Measurements from ENCODE around the gene HOGA1. TPM values are rescaled to one million over a fixed set of nuclear protein-coding genes. Genes with fewer than 3 reads are reported as not detected.
"Not testable (repeated sequence)": the region's sequence is repeated elsewhere in the genome, so short reads cannot be mapped to it uniquely, and the experiment has no call there.

The HOGA1 gene
- total RNA-seq, 2 experiments from 2014 or later, result not detected

- Mint-ChIP-seq H3K4me3 (no peak overlapping the region), H3K27me3 (no peaks in the 10 kb centered on the region), H3K27ac (no peak overlapping the region), H3K4me1 (peaks cover 15% of the 10 kb centered on the region), H3K36me3 (peaks cover 10% of the 10 kb centered on the region), H3K9me3 (no peaks in the 10 kb centered on the region)
- DNase-seq, result no peak
- POLR2A ChIA-PET, result interaction anchor here (0.6 kb wide), 1 partner anchor 58 kb away, joined by 3 read pairs; no protein-coding TSS in a partner anchor
- ATAC-seq (ENCODE audit: low read depth), result no peak
Measured at GRCh38 chr10:97647556-97647955, 63.4 kb downstream of the HOGA1 start.

DNA sequence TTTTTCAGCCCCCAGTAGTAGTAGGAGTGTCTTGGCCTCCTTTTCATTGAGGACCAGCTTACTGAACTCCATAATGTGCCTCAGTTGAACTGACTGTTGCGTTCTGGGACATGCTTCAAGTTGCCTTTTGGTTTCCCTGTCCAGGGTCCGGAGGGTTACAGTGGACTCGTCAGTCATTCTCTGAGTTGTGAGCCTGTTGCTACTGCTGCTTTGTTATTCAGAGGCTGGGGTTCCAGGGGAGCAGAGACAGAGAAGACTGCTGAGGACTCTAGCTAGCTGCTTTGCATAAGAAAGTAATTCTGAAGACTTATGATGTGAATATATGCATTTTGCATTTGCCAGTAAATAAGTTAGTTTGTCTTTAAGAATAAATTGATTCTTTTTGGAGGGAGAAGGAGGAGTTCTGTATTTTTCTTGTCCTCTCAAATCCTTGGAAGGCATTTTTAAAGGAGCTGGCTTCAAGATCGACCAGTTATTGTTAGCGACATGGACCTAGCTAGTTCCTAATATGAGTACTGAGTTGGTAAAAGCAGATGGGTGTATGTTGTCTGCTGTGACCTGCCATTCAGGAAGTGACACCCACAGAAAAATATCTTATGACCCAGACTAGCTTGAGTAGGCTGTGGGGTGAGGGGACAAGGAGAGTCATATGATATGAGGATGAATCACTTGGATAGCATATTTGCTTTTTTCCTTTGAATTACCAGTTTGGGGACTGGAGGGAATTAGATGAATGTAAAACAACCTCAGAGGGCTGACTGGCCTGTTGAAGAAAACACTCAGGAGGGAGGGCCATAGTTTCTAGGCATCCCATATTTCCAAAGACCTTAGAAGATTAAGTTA lies 64.6 kb downstream of the HOGA1 start:
- peaks cover 17% of the 10 kb centered on the region for H3K36me3 Mint-ChIP-seq
- H3K4me3 Mint-ChIP-seq, result peak overlapping the region; percentile 1
- H3K27me3 Mint-ChIP-seq, result no peaks in the 10 kb centered on the region
- H3K9me3 Mint-ChIP-seq, result no peaks in the 10 kb centered on the region
- peaks cover 14% of the 10 kb centered on the region for H3K4me1 Mint-ChIP-seq
- H3K27ac Mint-ChIP-seq, result peak overlapping the region; percentile 50
- DNase-seq, result no peak
- POLR2A ChIA-PET, result interaction anchor here (1.1 to 1.6 kb wide), 4 partner anchors 9 to 38 kb away, joined by 3 to 9 read pairs (median 4); partner anchors contain the start of genes AVPI1 and PI4K2A
- ATAC-seq (ENCODE audit: low read depth), result peak; percentile 96

DNA sequence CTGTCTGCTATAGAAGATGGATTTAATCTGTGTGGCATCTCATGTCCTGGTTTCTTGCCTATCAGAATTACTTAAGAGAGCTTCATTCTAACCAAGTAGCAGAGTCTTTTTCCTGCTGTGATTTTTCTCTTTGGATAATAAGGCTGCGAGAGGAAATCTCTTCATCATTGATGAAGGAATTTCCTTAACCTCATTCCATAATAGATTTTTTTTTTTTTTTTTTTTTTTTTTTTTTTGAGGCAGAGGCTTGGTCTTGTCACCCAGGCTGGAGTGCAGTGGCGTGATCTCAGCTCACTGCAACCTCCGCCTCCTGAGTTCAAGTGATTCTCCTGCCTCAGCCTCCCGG lies 65.2 kb downstream of the HOGA1 start:
- peaks cover 14% of the 10 kb centered on the region for H3K4me1 Mint-ChIP-seq
- not testable (repeated sequence) for H3K9me3 Mint-ChIP-seq; H3K27me3 Mint-ChIP-seq; DNase-seq; H3K27ac Mint-ChIP-seq; H3K4me3 Mint-ChIP-seq; ATAC-seq (ENCODE audit: low read depth)
- peaks cover 19% of the 10 kb centered on the region for H3K36me3 Mint-ChIP-seq
- POLR2A ChIA-PET, result interaction anchor here (0.7 to 1.6 kb wide), 4 partner anchors 8 to 29 kb away, joined by 3 to 9 read pairs (median 3); partner anchors contain the start of gene PI4K2A

DNA sequence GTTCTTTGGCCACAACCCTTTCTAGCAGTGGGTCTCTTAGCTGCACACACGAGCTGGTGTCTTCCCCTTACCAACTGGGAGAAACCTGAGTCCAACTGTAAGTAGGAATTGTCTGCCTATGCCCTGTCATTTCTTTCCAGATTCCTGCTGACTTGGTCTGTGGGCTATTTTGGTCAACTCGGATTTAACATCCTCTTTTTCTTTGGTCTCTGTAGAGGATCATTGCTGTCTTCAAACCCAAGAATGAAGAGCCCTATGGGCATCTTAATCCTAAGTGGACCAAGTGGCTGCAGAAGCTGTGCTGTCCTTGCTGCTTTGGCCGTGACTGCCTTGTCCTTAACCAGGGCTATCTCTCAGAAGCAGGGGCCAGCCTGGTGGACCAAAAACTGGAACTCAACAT lies 66.5 kb downstream of the HOGA1 start:
- H3K27me3 Mint-ChIP-seq, result no peaks in the 10 kb centered on the region
- H3K4me1 Mint-ChIP-seq, result peaks cover 14% of the 10 kb centered on the region
- no peak for DNase-seq
- H3K27ac Mint-ChIP-seq, result no peak overlapping the region
- POLR2A ChIA-PET, result no interaction called here
- no peak for ATAC-seq (ENCODE audit: low read depth)
- peaks cover 11% of the 10 kb centered on the region for H3K36me3 Mint-ChIP-seq
- no peak overlapping the region for H3K4me3 Mint-ChIP-seq
- H3K9me3 Mint-ChIP-seq, result no peaks in the 10 kb centered on the region

- Mint-ChIP-seq H3K27ac (no peak overlapping the region), H3K27me3 (no peaks in the 10 kb centered on the region), H3K4me3 (no peak overlapping the region), H3K4me1 (peaks cover 14% of the 10 kb centered on the region), H3K36me3 (peaks cover 9% of the 10 kb centered on the region), H3K9me3 (no peaks in the 10 kb centered on the region)
- ATAC-seq (ENCODE audit: low read depth) (no peak), DNase-seq (no peak)
- POLR2A ChIA-PET, result no interaction called here
Measured at GRCh38 chr10:97651773-97652172, 67.6 kb downstream of the HOGA1 start.

- Mint-ChIP-seq H3K9me3 (no peaks in the 10 kb centered on the region), H3K27ac (no peak overlapping the region), H3K36me3 (peaks cover 17% of the 10 kb centered on the region), H3K4me3 (no peak overlapping the region), H3K27me3 (no peaks in the 10 kb centered on the region), H3K4me1 (no peaks in the 10 kb centered on the region)
- ATAC-seq (ENCODE audit: low read depth) (no peak), DNase-seq (no peak)
- POLR2A ChIA-PET, result no interaction called here
Measured at GRCh38 chr10:97656777-97657176, 72.6 kb downstream of the HOGA1 start.

- peaks cover 8% of the 10 kb centered on the region for H3K36me3 Mint-ChIP-seq
Measured at GRCh38 chr10:97659589-97659988, 75.4 kb downstream of the HOGA1 start.

More at GRCh38 chr10:97659589-97659988, 75.4 kb downstream of the HOGA1 start:
- no peak for ATAC-seq (ENCODE audit: low read depth)
- no peak overlapping the region for H3K27ac Mint-ChIP-seq
- H3K27me3 Mint-ChIP-seq, result no peaks in the 10 kb centered on the region
- DNase-seq, result no peak
- no peaks in the 10 kb centered on the region for H3K9me3 Mint-ChIP-seq
- no peak overlapping the region for H3K4me3 Mint-ChIP-seq
- no peaks in the 10 kb centered on the region for H3K4me1 Mint-ChIP-seq
- POLR2A ChIA-PET, result no interaction called here

Other genes with a start within 250 kb of the HOGA1 start
- 10 to 100 TPM; 15.3 to 16.7 TPM for gene FRAT2, start 249.7 kb upstream of the HOGA1 start, total RNA-seq
- 10 to 100 TPM; 20.5 to 23.8 TPM for gene RRP12, start 183.0 kb upstream of the HOGA1 start, total RNA-seq
- 100 to 1,000 TPM; 288 to 298 TPM for gene PGAM1, start 158.2 kb upstream of the HOGA1 start, total RNA-seq
- gene EXOSC1, start 138.4 kb upstream of the HOGA1 start, total RNA-seq, result 10 to 100 TPM; 46.5 to 47.9 TPM
- gene ZDHHC16, start 138.2 kb upstream of the HOGA1 start, total RNA-seq, result 10 to 100 TPM; 23.3 to 29.6 TPM
- gene MMS19, start 86.0 kb upstream of the HOGA1 start, total RNA-seq, result 10 to 100 TPM; 87.9 to 89.7 TPM
- 1 to 10 TPM; 1.1 to 1.4 TPM for gene UBTD1, start 85.5 kb upstream of the HOGA1 start, total RNA-seq
- gene ANKRD2, start 11.6 kb upstream of the HOGA1 start, total RNA-seq, result under 1 TPM in 1 of 2 experiments, not detected in 1; 0.23 TPM
- gene C10orf62, start 5.3 kb downstream of the HOGA1 start, total RNA-seq, result not detected
- 1 to 10 TPM; 1.7 to 2.2 TPM for gene MORN4, start 49.1 kb downstream of the HOGA1 start, total RNA-seq
- gene PI4K2A, start 56.3 kb downstream of the HOGA1 start, total RNA-seq, result 10 to 100 TPM in 1 of 2 experiments, 1 to 10 TPM in 1; 9.3 to 10.9 TPM
- 1 to 10 TPM; 2.4 to 2.9 TPM for gene AVPI1, start 102.9 kb downstream of the HOGA1 start, total RNA-seq
- 1 to 10 TPM; 2.6 to 3.3 TPM for gene MARVELD1, start 129.3 kb downstream of the HOGA1 start, total RNA-seq
- gene ZFYVE27, start 152.7 kb downstream of the HOGA1 start, total RNA-seq, result 10 to 100 TPM; 36.9 to 43.4 TPM
- gene SFRP5, start 187.6 kb downstream of the HOGA1 start, total RNA-seq, result under 1 TPM; 0.22 to 0.23 TPM

Measured in activated naive CD8-positive, alpha-beta T cell treated with anti-CD3 and anti-CD28 coated beads, Interleukin-2, amount 10 ng/mL, durations not matched to agents 7 days and 5 days (primary cell).